Measurements from ENCODE around the gene ADAMTS18.
"Not testable (repeated sequence)": the region's sequence is repeated elsewhere in the genome, so short reads cannot be mapped to it uniquely, and the experiment has no call there.

GRCh38 chr16:77463659-77464058 lies 28.8 kb upstream of the ADAMTS18 start:
- not testable (repeated sequence) for TF ChIP-seq CTCF (IDR thresholded peaks at IDR 0.05; ENCODE audit: borderline replicate concordance, extremely low read depth, low read length, poor library complexity, severe bottlenecking); EZH2 (IDR thresholded peaks at IDR 0.05; ENCODE audit: borderline replicate concordance, low read depth, low read length, severe bottlenecking)

Measured in DND-41 (cell line).